H1 (cell line): ENCODE measurements around the gene SFRP2. TPM values are rescaled to one million over a fixed set of nuclear protein-coding genes. Genes with fewer than 3 reads are reported as not detected.

Experiments used
- BRCA1 ChIP-seq: IDR thresholded peaks from 2 replicates; pipeline ENCODE4 v1.6.1; 2012; ENCODE audit warnings: low read depth, low read length, improper control_type of control experiment
- CHD2 ChIP-seq: IDR thresholded peaks from 2 replicates; pipeline ENCODE4 v1.6.1; 2012; ENCODE audit warnings: low read length, improper control_type of control experiment
- JUND ChIP-seq: IDR thresholded peaks from 2 replicates; pipeline ENCODE4 v1.6.1; 2011; ENCODE audit warnings: mild to moderate bottlenecking, improper control_type of control experiment, low read length
- KDM5A ChIP-seq: fragments of 200-600 bp; IDR thresholded peaks from 2 replicates; pipeline ENCODE4 v1.7.1; 2012; ENCODE audit warnings: mild to moderate bottlenecking, low read length, inconsistent platforms, mixed read lengths
- TEAD4 ChIP-seq: IDR thresholded peaks from 2 replicates; pipeline ENCODE4 v1.6.1; 2012; ENCODE audit warnings: low read depth, low read length, inconsistent platforms, mixed read lengths
- polyA plus RNA-seq, 7 experiments: library from polyadenylated mRNA; depleted of rRNA in 3 of 7; stranded (reverse) in 5 of 7; unstranded in 2 of 7; fragments of >200 nt in 5 of 7; fragments of 200-250 nt in 2 of 7; gene quantifications; 1 replicate in 5 of 7; 2 replicates in 1 of 7; 4 replicates in 1 of 7; pipeline versions ENCODE4 v1.2.1 to v1.2.3, GENCODE V29; 2011 to 2013; ENCODE audit warnings: missing spikeins in 2 of 7, mixed read lengths in 2 of 7
- total RNA-seq: library from RNA; stranded (reverse); fragmentation: NEBNext Ultra II Directional; extraction: Animal tissue kit (Norgen Biotek cat#: 25700); gene quantifications from 2 replicates; pipeline ENCODE4 v1.2.1, GENCODE V29; 2021

SFRP2 gene
- total and polyA plus RNA-seq, 2 of the 8 experiments (the other 6 are each of a cell fraction or from before 2014, with no cell fraction given) = 108 to 342 TPM

DNA sequence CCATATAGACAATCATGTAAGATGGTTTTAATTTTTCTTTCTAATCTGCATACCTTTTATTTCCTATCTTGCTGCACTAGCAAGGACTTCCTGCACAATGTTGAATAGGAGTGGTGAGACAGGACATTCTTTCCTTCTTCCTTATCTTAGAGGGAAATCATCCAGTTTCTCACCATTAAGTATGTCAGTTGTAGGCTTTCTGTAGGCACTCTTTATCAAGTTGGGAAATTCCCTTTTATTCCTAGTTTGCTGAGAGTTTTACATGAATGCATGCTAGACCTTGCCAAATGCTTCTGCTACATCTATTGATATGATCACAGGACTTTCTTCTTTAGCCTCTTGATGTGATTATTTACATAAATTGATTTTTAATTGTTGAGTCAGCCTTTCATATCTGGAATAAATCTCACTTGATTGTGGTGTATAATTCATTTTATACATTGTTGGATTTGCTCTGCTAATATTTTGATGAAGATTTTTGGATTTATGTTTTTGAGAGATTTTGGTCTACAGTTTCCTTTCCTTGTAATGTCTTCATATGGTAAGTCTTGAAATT, 52.9 kb downstream of the SFRP2 start (continued):
- TF ChIP-seq TEAD4 (no peak), BRCA1 (no peak), JUND (no peak), CHD2 (no peak), KDM5A (no peak)
- TF ChIP-seq, all 59 proteins: peak for 0
